ENCODE data around the gene KCNK5.

KCNK5 gene

DNA sequence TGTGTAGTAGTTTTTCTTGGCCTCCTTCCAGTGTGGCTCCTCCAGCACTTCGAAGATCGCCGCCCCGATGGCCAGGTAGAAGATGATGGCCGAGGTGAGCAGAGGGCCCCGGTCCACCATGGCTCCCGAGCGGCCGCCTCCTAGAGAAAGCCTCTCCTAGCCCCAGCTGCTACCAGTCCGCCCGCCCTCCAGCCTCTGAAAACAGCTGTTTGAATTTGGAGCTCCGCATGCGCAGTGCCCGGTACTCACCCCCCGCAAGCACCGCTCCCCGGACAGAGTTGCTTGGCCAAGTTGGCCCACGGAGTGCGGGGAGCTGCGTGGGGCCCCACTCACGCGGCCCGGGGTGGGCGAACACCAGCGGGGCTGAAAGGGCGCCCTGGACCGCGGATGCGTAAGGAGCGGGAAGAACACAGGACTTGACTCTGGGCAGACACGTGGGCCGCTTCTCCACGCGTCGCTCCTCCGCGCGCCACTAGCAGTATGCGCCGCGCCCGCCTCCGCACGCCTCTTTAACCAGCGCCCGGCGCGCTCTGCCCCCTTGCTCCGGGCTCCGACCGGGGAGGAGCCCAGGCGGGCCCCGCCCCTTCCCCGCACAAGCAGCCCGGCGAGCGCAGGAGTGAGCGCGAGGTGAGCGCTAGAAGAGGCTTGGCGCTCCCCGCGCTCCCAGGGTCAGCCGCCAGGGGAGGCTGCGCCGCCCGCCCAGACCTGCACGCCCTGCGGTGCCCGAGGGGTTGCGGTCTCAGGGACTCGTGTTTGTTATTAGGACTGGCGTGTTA, at the start of gene KCNK5 (continued):
- TF ChIP-seq ZNF670 (tag by site-specific recombination; IDR thresholded peaks at IDR 0.05; ENCODE audit: low read depth) (no peak), SCRT2 (tag by site-specific recombination; IDR thresholded peaks at IDR 0.05) (0 out of 2 replicates have a peak, but pooled peaks have one; percentile 8), SP7 (tag by site-specific recombination; IDR thresholded peaks at IDR 0.05) (peak; percentile 75), ZNF16 (tag by site-specific recombination; IDR thresholded peaks at IDR 0.05; ENCODE audit: low read depth) (no peak), ZNF292 (tag by site-specific recombination; IDR thresholded peaks at IDR 0.05; ENCODE audit: borderline replicate concordance, low read depth) (no peak), KLF7 (tag by site-specific recombination; IDR thresholded peaks at IDR 0.05; ENCODE audit: borderline replicate concordance) (no peak), ZNF548 (tag by site-specific recombination; IDR thresholded peaks at IDR 0.05) (peak; percentile 97), PRDM1 (tag by site-specific recombination; IDR thresholded peaks at IDR 0.05) (no peak), ZNF560 (tag by site-specific recombination; IDR thresholded peaks at IDR 0.05; ENCODE audit: borderline replicate concordance) (no peak), ZNF37A (tag by site-specific recombination; IDR thresholded peaks at IDR 0.05) (no peak), ZNF596 (tag by site-specific recombination; IDR thresholded peaks at IDR 0.05) (no peak), ZNF274 (IDR thresholded peaks at IDR 0.05; ENCODE audit: low read length) (no peak), ZNF274 (tag by site-specific recombination; IDR thresholded peaks at IDR 0.05; ENCODE audit: borderline replicate concordance) (no peak), ZNF654 (tag by site-specific recombination; IDR thresholded peaks at IDR 0.05; ENCODE audit: low read depth) (no peak), ZNF211 (tag by site-specific recombination; IDR thresholded peaks at IDR 0.05; ENCODE audit: low read depth) (no peak), ZNF544 (tag by site-specific recombination; IDR thresholded peaks at IDR 0.05) (no peak), HOXD13 (CRISPR knock-in tag; IDR thresholded peaks at IDR 0.05; ENCODE audit: borderline replicate concordance) (no peak), ZNF19 (tag by site-specific recombination; IDR thresholded peaks at IDR 0.05; ENCODE audit: low read depth) (no peak), ZNF138 (tag by site-specific recombination; IDR thresholded peaks at IDR 0.05; ENCODE audit: borderline replicate concordance) (no peak), ZNF510 (tag by site-specific recombination; IDR thresholded peaks at IDR 0.05; ENCODE audit: insufficient replicate concordance) (no peak), ZSCAN30 (tag by site-specific recombination; IDR thresholded peaks at IDR 0.05) (peak; percentile 49; the same call in 1 of the 2 replicates), ZNF501 (tag by site-specific recombination; IDR thresholded peaks at IDR 0.05) (peak; percentile 94), ZNF133 (tag by site-specific recombination; IDR thresholded peaks at IDR 0.05) (no peak), ZBTB20 (tag by site-specific recombination; IDR thresholded peaks at IDR 0.05) (peak; percentile 30; the same call in 1 of the 2 replicates), ZNF660 (tag by site-specific recombination; IDR thresholded peaks at IDR 0.05) (peak; percentile 91), ZNF266 (tag by site-specific recombination; IDR thresholded peaks at IDR 0.05; ENCODE audit: low read depth) (no peak), ZNF10 (tag by site-specific recombination; IDR thresholded peaks at IDR 0.05) (no peak)
- TF ChIP-seq, protein P1, sequence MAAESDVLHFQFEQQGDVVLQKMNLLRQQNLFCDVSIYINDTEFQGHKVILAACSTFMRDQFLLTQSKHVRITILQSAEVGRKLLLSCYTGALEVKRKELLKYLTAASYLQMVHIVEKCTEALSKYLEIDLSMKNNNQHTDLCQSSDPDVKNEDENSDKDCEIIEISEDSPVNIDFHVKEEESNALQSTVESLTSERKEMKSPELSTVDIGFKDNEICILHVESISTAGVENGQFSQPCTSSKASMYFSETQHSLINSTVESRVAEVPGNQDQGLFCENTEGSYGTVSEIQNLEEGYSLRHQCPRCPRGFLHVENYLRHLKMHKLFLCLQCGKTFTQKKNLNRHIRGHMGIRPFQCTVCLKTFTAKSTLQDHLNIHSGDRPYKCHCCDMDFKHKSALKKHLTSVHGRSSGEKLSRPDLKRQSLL (tag by site-specific recombination; IDR thresholded peaks at IDR 0.05): no peak
- TF ChIP-seq, protein P2, sequence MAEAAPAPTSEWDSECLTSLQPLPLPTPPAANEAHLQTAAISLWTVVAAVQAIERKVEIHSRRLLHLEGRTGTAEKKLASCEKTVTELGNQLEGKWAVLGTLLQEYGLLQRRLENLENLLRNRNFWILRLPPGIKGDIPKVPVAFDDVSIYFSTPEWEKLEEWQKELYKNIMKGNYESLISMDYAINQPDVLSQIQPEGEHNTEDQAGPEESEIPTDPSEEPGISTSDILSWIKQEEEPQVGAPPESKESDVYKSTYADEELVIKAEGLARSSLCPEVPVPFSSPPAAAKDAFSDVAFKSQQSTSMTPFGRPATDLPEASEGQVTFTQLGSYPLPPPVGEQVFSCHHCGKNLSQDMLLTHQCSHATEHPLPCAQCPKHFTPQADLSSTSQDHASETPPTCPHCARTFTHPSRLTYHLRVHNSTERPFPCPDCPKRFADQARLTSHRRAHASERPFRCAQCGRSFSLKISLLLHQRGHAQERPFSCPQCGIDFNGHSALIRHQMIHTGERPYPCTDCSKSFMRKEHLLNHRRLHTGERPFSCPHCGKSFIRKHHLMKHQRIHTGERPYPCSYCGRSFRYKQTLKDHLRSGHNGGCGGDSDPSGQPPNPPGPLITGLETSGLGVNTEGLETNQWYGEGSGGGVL (tag by site-specific recombination; IDR thresholded peaks at IDR 0.05): no peak
- TF ChIP-seq, protein P3, sequence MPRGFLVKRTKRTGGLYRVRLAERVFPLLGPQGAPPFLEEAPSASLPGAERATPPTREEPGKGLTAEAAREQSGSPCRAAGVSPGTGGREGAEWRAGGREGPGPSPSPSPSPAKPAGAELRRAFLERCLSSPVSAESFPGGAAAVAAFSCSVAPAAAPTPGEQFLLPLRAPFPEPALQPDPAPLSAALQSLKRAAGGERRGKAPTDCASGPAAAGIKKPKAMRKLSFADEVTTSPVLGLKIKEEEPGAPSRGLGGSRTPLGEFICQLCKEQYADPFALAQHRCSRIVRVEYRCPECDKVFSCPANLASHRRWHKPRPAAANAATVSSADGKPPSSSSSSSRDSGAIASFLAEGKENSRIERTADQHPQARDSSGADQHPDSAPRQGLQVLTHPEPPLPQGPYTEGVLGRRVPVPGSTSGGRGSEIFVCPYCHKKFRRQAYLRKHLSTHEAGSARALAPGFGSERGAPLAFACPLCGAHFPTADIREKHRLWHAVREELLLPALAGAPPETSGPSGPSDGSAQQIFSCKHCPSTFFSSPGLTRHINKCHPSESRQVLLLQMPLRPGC (tag by site-specific recombination; IDR thresholded peaks at IDR 0.05): peak; percentile 60; the same call in 1 of the 2 replicates
- TF ChIP-seq, protein P4, sequence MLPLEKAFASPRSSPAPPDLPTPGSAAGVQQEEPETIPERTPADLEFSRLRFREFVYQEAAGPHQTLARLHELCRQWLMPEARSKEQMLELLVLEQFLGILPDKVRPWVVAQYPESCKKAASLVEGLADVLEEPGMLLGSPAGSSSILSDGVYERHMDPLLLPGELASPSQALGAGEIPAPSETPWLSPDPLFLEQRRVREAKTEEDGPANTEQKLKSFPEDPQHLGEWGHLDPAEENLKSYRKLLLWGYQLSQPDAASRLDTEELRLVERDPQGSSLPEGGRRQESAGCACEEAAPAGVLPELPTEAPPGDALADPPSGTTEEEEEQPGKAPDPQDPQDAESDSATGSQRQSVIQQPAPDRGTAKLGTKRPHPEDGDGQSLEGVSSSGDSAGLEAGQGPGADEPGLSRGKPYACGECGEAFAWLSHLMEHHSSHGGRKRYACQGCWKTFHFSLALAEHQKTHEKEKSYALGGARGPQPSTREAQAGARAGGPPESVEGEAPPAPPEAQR (tag by site-specific recombination; IDR thresholded peaks at IDR 0.05): no peak
- TF ChIP-seq, protein P5, sequence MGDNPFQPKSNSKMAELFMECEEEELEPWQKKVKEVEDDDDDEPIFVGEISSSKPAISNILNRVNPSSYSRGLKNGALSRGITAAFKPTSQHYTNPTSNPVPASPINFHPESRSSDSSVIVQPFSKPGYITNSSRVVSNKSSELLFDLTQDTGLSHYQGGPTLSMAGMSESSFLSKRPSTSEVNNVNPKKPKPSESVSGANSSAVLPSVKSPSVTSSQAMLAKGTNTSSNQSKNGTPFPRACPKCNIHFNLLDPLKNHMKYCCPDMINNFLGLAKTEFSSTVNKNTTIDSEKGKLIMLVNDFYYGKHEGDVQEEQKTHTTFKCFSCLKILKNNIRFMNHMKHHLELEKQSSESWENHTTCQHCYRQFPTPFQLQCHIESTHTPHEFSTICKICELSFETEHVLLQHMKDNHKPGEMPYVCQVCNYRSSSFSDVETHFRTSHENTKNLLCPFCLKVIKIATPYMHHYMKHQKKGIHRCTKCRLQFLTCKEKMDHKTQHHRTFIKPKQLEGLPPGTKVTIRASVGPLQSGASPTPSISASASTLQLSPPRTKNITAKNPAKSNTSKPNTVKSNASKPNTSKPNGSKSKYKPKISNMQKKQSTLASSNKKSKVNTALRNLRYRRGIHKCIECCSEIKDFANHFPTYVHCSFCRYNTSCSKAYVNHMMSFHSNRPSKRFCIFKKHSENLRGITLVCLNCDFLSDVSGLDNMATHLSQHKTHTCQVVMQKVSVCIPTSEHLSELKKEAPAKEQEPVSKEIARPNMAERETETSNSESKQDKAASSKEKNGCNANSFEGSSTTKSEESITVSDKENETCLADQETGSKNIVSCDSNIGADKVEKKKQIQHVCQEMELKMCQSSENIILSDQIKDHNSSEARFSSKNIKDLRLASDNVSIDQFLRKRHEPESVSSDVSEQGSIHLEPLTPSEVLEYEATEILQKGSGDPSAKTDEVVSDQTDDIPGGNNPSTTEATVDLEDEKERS (tag by site-specific recombination; IDR thresholded peaks at IDR 0.05): no peak

Data from HEK293 (cell line).